Gastroesophageal sphincter (tissue), 3 donors: Measurements from ENCODE around the gene MAP2K1.

ENCODE experiments used
- POLR2A ChIP-seq, 2 donors: fragments of 450-650 bp; IDR thresholded peaks; one replicate each; pipeline ENCODE4 v1.6.1; 2017; ENCODE audit warnings: antibody characterized with exemption in 2 of 2, mild to moderate bottlenecking in 2 of 2, moderate library complexity in 1 of 2
- POLR2AphosphoS5 ChIP-seq: sonication (generic); formaldehyde crosslinking; IDR thresholded peaks from one replicate; pipeline ENCODE4 v1.6.1; 2017; ENCODE audit warnings: antibody characterized with exemption
- TF ChIP-seq, protein P1 (sequence below), 4 experiments: fragments of 200-600 bp in 2 of 4; fragments of 450-650 bp in 2 of 4; sonication (generic) in 1 of 4; IDR thresholded peaks; one replicate each; pipeline ENCODE4 v1.5.1; 2017 to 2019; ENCODE audit warnings: antibody characterized with exemption in 4 of 4, mild to moderate bottlenecking in 2 of 4, moderate library complexity in 2 of 4

- TF ChIP-seq POLR2A (IDR thresholded peaks at IDR 0.05) = no peak
- TF ChIP-seq, protein P1, sequence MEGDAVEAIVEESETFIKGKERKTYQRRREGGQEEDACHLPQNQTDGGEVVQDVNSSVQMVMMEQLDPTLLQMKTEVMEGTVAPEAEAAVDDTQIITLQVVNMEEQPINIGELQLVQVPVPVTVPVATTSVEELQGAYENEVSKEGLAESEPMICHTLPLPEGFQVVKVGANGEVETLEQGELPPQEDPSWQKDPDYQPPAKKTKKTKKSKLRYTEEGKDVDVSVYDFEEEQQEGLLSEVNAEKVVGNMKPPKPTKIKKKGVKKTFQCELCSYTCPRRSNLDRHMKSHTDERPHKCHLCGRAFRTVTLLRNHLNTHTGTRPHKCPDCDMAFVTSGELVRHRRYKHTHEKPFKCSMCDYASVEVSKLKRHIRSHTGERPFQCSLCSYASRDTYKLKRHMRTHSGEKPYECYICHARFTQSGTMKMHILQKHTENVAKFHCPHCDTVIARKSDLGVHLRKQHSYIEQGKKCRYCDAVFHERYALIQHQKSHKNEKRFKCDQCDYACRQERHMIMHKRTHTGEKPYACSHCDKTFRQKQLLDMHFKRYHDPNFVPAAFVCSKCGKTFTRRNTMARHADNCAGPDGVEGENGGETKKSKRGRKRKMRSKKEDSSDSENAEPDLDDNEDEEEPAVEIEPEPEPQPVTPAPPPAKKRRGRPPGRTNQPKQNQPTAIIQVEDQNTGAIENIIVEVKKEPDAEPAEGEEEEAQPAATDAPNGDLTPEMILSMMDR (IDR thresholded peaks at IDR 0.05) = no peak
- no peak for TF ChIP-seq POLR2AphosphoS5
Measured at GRCh38 chr15:66480267-66480666, 93.6 kb downstream of the MAP2K1 start.
